HG02938 (cell line): ENCODE measurements around the gene TSACC.

ENCODE experiments used
- ATAC-seq: cut with Tn5 transposase; IDR thresholded peaks from one replicate; pipeline ENCODE4 v1.9.1; 2021; ENCODE audit warnings: mild to moderate bottlenecking, moderate library complexity; ENCODE audit not compliant: unreplicated experiment

The TSACC gene

GRCh38 chr1:156391701-156392100 is 53.4 kb downstream of the TSACC start:
- ATAC-seq = no peak

DNA sequence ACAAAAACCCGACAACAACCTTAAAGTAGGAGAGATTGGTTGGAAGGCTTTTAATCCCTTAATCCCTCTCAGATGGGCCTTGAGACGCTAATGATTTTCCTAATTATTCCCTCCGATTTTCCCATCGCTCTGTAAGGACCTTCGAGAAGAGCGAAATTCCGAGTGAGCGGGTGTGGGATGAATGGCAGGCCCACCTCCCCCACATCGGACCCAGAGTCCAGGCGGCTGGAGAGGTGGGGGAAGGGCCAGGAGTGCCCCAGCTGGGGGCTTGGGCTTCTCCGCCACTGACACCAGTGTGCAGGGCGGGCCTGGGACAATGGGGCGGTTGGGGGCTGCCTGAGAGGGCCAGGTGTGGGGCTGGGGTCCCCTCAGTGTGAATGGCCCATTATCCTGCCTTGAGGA is 54.1 kb downstream of the TSACC start:
- ATAC-seq = no peak

DNA sequence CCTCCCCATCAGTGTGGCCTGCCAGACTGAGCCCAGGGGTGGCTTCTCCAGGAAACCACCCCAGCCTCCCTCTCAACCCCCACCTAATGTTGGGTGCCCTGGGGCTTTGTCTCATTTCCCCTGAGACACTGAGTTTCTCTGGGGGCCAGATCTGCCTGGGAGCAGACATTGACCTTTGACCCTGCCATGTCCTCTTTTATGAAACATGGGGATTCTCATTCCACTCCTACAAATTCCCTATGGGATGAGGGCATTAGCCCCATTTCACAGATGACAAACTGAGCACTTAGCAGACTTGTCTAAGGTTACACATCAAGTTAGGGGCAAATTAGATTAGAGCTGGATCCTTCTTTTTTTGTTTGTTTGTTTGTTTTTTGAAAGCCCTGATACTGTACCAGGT is 54.8 kb downstream of the TSACC start:
- no peak for ATAC-seq

DNA sequence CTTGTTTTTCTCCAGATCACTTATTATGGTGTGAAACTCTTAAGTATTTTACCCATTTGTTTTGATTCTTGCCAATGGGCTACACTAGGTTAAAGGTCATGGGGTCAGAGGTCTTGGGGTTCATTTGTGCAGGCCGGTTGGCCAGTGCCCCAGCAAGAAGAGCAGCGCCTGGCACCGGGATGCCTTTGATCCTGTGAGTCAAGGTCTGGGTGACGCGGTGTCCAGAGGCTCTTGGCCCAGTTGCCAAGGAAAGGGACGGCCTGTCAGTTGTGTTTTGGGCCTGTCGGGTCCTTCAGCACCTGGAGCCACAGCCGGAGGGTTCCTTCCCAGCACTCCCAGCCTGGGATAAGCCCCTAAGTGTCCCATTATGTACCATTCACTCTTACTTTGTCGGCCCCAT is 55.8 kb downstream of the TSACC start:
- no peak for ATAC-seq

DNA sequence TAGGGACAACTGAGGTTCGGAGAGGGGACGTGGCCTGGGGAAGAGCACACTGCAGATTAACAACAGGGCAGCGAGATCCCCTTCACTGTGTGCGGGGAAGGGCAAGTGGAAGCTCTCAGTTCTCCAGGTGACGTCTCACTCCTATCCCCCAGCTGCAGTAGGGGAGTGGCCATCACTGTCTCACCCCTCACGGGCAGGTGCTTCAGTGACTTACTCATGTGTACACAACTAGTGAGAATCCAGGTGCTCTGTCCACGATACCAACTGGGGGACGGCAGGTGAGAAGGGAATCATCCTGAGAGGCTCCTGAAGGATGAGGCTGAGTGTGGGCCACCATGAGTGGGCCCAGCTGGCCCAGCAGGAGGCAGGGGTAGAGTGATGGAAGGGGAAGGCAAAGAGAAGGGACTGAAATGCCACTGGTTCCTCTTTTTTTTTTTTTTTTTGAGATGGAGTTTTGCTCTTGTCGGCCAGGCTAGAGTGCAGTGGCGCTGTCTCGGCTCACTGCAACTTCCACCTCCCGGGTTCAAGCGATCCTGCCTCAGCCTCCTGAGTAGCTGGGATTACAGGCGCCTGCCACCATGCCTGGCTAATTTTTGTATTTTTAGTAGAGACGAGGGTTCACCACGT is 56.6 kb downstream of the TSACC start:
- no peak for ATAC-seq
